ENCODE data around the gene PAQR3. TPM values are rescaled to one million over a fixed set of nuclear protein-coding genes. Genes with fewer than 3 reads are reported as not detected.

PAQR3 gene
- total and polyA plus RNA-seq, 8 donors = 0.84 to 5.0 (median 2.5) TPM

GRCh38 chr4:78953231-78953630, 14.0 kb upstream of the PAQR3 start:
- no peaks in the 10 kb centered on the region for H3K36me3 ChIP-seq
- WGBS, 2 donors = 89 to 93% methylated on average over 5 of the region's 5 CpGs
- H3K4me3 ChIP-seq = no peak overlapping the region
- intact Hi-C loops (cut with DNase I) = loop anchor here (5.0 to 10.0 kb wide), 2 partner anchors 1259 to 1262 kb away; no protein-coding TSS in a partner anchor
- H3K27me3 ChIP-seq = no peaks in the 10 kb centered on the region
- ATAC-seq (no peak), FAIRE-seq (no peak), DNase-seq (no peak)
- H3K27ac ChIP-seq = no peak overlapping the region
- no peaks in the 10 kb centered on the region for H3K4me1 ChIP-seq
- TF ChIP-seq CTCF (IDR thresholded peaks at IDR 0.05) = no peak
- no peaks in the 10 kb centered on the region for H3K9me3 ChIP-seq

GRCh38 chr4:78951862-78952472, 12.7 kb upstream of the PAQR3 start:
- WGBS, 2 donors = 45 to 49% methylated on average over 3 of the region's 3 CpGs
- H3K27ac ChIP-seq = no peak overlapping the region
- DNase-seq (peak in 1 of 6 donors; percentile 28), ATAC-seq (peak in 3 of 4 donors; percentile 84 to 92 (median 88)), FAIRE-seq (peak; percentile 92)
- H3K4me3 ChIP-seq = no peak overlapping the region
- H3K36me3 ChIP-seq = no peaks in the 10 kb centered on the region
- intact Hi-C loops (cut with DNase I) = loop anchor here (5.0 to 10.0 kb wide), 2 partner anchors 1260 to 1263 kb away; no protein-coding TSS in a partner anchor
- H3K27me3 ChIP-seq = no peaks in the 10 kb centered on the region
- no peaks in the 10 kb centered on the region for H3K4me1 ChIP-seq
- H3K9me3 ChIP-seq = no peaks in the 10 kb centered on the region
- peak; percentile 12 to 60 (median 52) for TF ChIP-seq CTCF (IDR thresholded peaks at IDR 0.05)

GRCh38 chr4:78949735-78950134, 10.5 kb upstream of the PAQR3 start:
- intact Hi-C loops (cut with DNase I) = loop anchor here (5.0 to 10.0 kb wide), 2 partner anchors 1263 to 1265 kb away; no protein-coding TSS in a partner anchor

GRCh38 chr4:78945651-78946179, 6.5 kb upstream of the PAQR3 start:
- FAIRE-seq (no peak), DNase-seq (no peak), ATAC-seq (no peak)
- WGBS, 2 donors = 92 to 96% methylated on average over 3 of the region's 3 CpGs
- TF ChIP-seq CTCF (IDR thresholded peaks at IDR 0.05) = no peak
- Histone ChIP-seq H3K4me3 (no peak overlapping the region), H3K4me1 (no peaks in the 10 kb centered on the region), H3K36me3 (no peaks in the 10 kb centered on the region), H3K9me3 (no peaks in the 10 kb centered on the region), H3K27me3 (no peaks in the 10 kb centered on the region), H3K27ac (no peak overlapping the region)
- intact Hi-C loops (cut with DNase I) = no loop called here

More at GRCh38 chr4:78949735-78950134, 10.5 kb upstream of the PAQR3 start:
- Histone ChIP-seq H3K4me1 (no peaks in the 10 kb centered on the region), H3K4me3 (no peak overlapping the region), H3K9me3 (no peaks in the 10 kb centered on the region), H3K36me3 (no peaks in the 10 kb centered on the region), H3K27me3 (no peaks in the 10 kb centered on the region), H3K27ac (no peak overlapping the region)
- no peak for TF ChIP-seq CTCF (IDR thresholded peaks at IDR 0.05)
- WGBS, 2 donors = 79 to 81% methylated on average over 1 of the region's 1 CpG
- DNase-seq (no peak), ATAC-seq (no peak), FAIRE-seq (no peak)

- no peak for TF ChIP-seq CTCF (IDR thresholded peaks at IDR 0.05)
- DNase-seq (no peak), FAIRE-seq (no peak), ATAC-seq (no peak)
- Histone ChIP-seq H3K27me3 (no peaks in the 10 kb centered on the region), H3K4me1 (peaks cover 0 to 4% (median 0%) of the 10 kb centered on the region in 3 donors), H3K4me3 (no peak overlapping the region), H3K27ac (no peak overlapping the region), H3K9me3 (no peaks in the 10 kb centered on the region), H3K36me3 (no peaks in the 10 kb centered on the region)
- 39 to 49% methylated on average over 1 of the region's 1 CpG for WGBS, 2 donors
- intact Hi-C loops (cut with DNase I) = no loop called here
Observed at GRCh38 chr4:78944381-78944780, 5.1 kb upstream of the PAQR3 start.
